A549 (cell line): ENCODE data around the gene SEMA6D.

Experiments
- CTCF ChIP-seq: fragments of >200 bp; sonication (Bioruptor Twin); formaldehyde crosslinking; IDR thresholded peaks from 3 replicates; pipeline ENCODE4 v1.5.1; 2016
- HDAC2 ChIP-seq: fragments of 200-600 bp; sonication (generic); IDR thresholded peaks from 2 replicates; pipeline ENCODE4 v1.6.1; 2016
- KDM1A ChIP-seq: fragments of 200-600 bp; sonication (generic); IDR thresholded peaks from 2 replicates; pipeline ENCODE4 v1.6.1; 2016; ENCODE audit warnings: low read depth, mild to moderate bottlenecking

GRCh38 chr15:47685141-47685870, 32.0 kb upstream of the SEMA6D start:
- TF ChIP-seq CTCF (no peak), KDM1A (no peak), HDAC2 (no peak)
